ENCODE measurements around the gene TOM1L2. TPM values are rescaled to one million over a fixed set of nuclear protein-coding genes. Genes with fewer than 3 reads are reported as not detected.

Gene TOM1L2
- total and polyA plus RNA-seq, 2 experiments from 2014 or later: 46.4 to 145 TPM

GRCh38 chr17:17994271-17995069 lies 22.3 kb upstream of the TOM1L2 start:
- H3K4me1 ChIP-seq (ENCODE audit: low read depth): peaks cover 13% of the 10 kb centered on the region
- H3K4me3 ChIP-seq: no peak overlapping the region
- H3K27me3 ChIP-seq: no peaks in the 10 kb centered on the region
- no peaks in the 10 kb centered on the region for H3K9me3 ChIP-seq (ENCODE audit: low read depth)
- no peak overlapping the region for H3K27ac ChIP-seq
- peak; percentile 41 to 62 for DNase-seq (ENCODE audit: low read depth in 1 of 2, low spot score in 1 of 2)
- no peaks in the 10 kb centered on the region for H3K36me3 ChIP-seq
- TF ChIP-seq CTCF (IDR thresholded peaks at IDR 0.05; ENCODE audit: low read depth, low read length): peak; percentile 50

- TF ChIP-seq CTCF (IDR thresholded peaks at IDR 0.05; ENCODE audit: low read depth, low read length): no peak
- no peak overlapping the region for H3K4me3 ChIP-seq
- no peaks in the 10 kb centered on the region for H3K27me3 ChIP-seq
- H3K4me1 ChIP-seq (ENCODE audit: low read depth): peaks cover 13% of the 10 kb centered on the region
- DNase-seq (ENCODE audit: low read depth in 1 of 2, low spot score in 1 of 2): no peak
- no peaks in the 10 kb centered on the region for H3K9me3 ChIP-seq (ENCODE audit: low read depth)
- H3K36me3 ChIP-seq: no peaks in the 10 kb centered on the region
- H3K27ac ChIP-seq: no peak overlapping the region
Observed at GRCh38 chr17:17993852-17994251, 21.7 kb upstream of the TOM1L2 start.

- no peaks in the 10 kb centered on the region for H3K36me3 ChIP-seq
- no peaks in the 10 kb centered on the region for H3K9me3 ChIP-seq (ENCODE audit: low read depth)
- DNase-seq (ENCODE audit: low read depth in 1 of 2, low spot score in 1 of 2): no peak
- no peak overlapping the region for H3K27ac ChIP-seq
- no peak for TF ChIP-seq CTCF (IDR thresholded peaks at IDR 0.05; ENCODE audit: low read depth, low read length)
- no peak overlapping the region for H3K4me3 ChIP-seq
- no peaks in the 10 kb centered on the region for H3K27me3 ChIP-seq
- H3K4me1 ChIP-seq (ENCODE audit: low read depth): peaks cover 17% of the 10 kb centered on the region
Observed at GRCh38 chr17:17993366-17993765, 21.2 kb upstream of the TOM1L2 start.

GRCh38 chr17:17990282-17990681 lies 18.1 kb upstream of the TOM1L2 start:
- H3K27me3 ChIP-seq: no peaks in the 10 kb centered on the region
- H3K36me3 ChIP-seq: no peaks in the 10 kb centered on the region
- DNase-seq (ENCODE audit: low read depth in 1 of 2, low spot score in 1 of 2): no peak
- no peak overlapping the region for H3K27ac ChIP-seq
- no peak for TF ChIP-seq CTCF (IDR thresholded peaks at IDR 0.05; ENCODE audit: low read depth, low read length)
- H3K9me3 ChIP-seq (ENCODE audit: low read depth): no peaks in the 10 kb centered on the region
- H3K4me1 ChIP-seq (ENCODE audit: low read depth): peaks cover 18% of the 10 kb centered on the region
- no peak overlapping the region for H3K4me3 ChIP-seq

GRCh38 chr17:17989618-17990017 lies 17.4 kb upstream of the TOM1L2 start:
- no peaks in the 10 kb centered on the region for H3K36me3 ChIP-seq
- no peak overlapping the region for H3K4me3 ChIP-seq
- no peak for DNase-seq (ENCODE audit: low read depth in 1 of 2, low spot score in 1 of 2)
- no peaks in the 10 kb centered on the region for H3K27me3 ChIP-seq
- peaks cover 12% of the 10 kb centered on the region for H3K4me1 ChIP-seq (ENCODE audit: low read depth)
- TF ChIP-seq CTCF (IDR thresholded peaks at IDR 0.05; ENCODE audit: low read depth, low read length): no peak
- H3K9me3 ChIP-seq (ENCODE audit: low read depth): no peaks in the 10 kb centered on the region
- H3K27ac ChIP-seq: no peak overlapping the region

All from cardiac muscle cell (in vitro differentiated cells and primary cell).